Hindlimb muscle (tissue), 1 donor: ENCODE measurements around the gene DPYSL3. TPM values are rescaled to one million over a fixed set of nuclear protein-coding genes. Genes with fewer than 3 reads are reported as not detected.
"Not testable (repeated sequence)": the region's sequence is repeated elsewhere in the genome, so short reads cannot be mapped to it uniquely, and the experiment has no call there.

Source experiments
- DNase-seq: peaks from one replicate; pipeline ENCODE4 v3.0.0-alpha.2; 2013
- polyA plus RNA-seq: library from polyadenylated mRNA; unstranded; fragments of 120-200 nt; gene quantifications from one replicate; pipeline ENCODE4 v1.2.1, GENCODE V29; 2013; ENCODE audit not compliant: insufficient read length

DPYSL3 gene
- 81.7 TPM for polyA plus RNA-seq

GRCh38 chr5:147509710-147510651, at the start of gene DPYSL3:
Gene DPYSL3 (minus strand): TSS chr5:147510068. CDS start chr5:147509858, 210 bp downstream.
- peak; percentile 83 for DNase-seq

- no peak for DNase-seq
Observed at GRCh38 chr5:147558826-147559225, 49.0 kb upstream of the DPYSL3 start.

GRCh38 chr5:147557876-147558745, 48.2 kb upstream of the DPYSL3 start:
- no peak for DNase-seq

GRCh38 chr5:147555176-147555575, 45.3 kb upstream of the DPYSL3 start:
- DNase-seq = no peak

GRCh38 chr5:147554261-147554817, 44.5 kb upstream of the DPYSL3 start:
- peak; percentile 91 for DNase-seq

GRCh38 chr5:147553817-147554216, 43.9 kb upstream of the DPYSL3 start:
- DNase-seq = not testable (repeated sequence)

GRCh38 chr5:147552897-147553296, 43.0 kb upstream of the DPYSL3 start:
- DNase-seq = no peak

GRCh38 chr5:147551677-147552076, 41.8 kb upstream of the DPYSL3 start:
- no peak for DNase-seq

GRCh38 chr5:147547730-147548129, 37.9 kb upstream of the DPYSL3 start:
- DNase-seq = no peak

- no peak for DNase-seq
Observed at GRCh38 chr5:147544556-147544955, 34.7 kb upstream of the DPYSL3 start.

GRCh38 chr5:147539053-147539452, 29.2 kb upstream of the DPYSL3 start:
- DNase-seq = no peak

- DNase-seq = no peak
Observed at GRCh38 chr5:147538236-147538635, 28.4 kb upstream of the DPYSL3 start.

- DNase-seq = peak; percentile 52
Observed at GRCh38 chr5:147534172-147534951, 24.5 kb upstream of the DPYSL3 start.

GRCh38 chr5:147532156-147532555, 22.3 kb upstream of the DPYSL3 start:
- DNase-seq = no peak

GRCh38 chr5:147530530-147531389, 20.9 kb upstream of the DPYSL3 start:
- DNase-seq = no peak

- DNase-seq = no peak
Observed at GRCh38 chr5:147523069-147523468, 13.2 kb upstream of the DPYSL3 start.

GRCh38 chr5:147522435-147522834, 12.6 kb upstream of the DPYSL3 start:
- DNase-seq = no peak

- DNase-seq = no peak
Observed at GRCh38 chr5:147520450-147520849, 10.6 kb upstream of the DPYSL3 start.

- no peak for DNase-seq
Observed at GRCh38 chr5:147519380-147519779, 9.5 kb upstream of the DPYSL3 start.

- DNase-seq = no peak
Observed at GRCh38 chr5:147517383-147517782, 7.5 kb upstream of the DPYSL3 start.

GRCh38 chr5:147515269-147515668, 5.4 kb upstream of the DPYSL3 start:
- no peak for DNase-seq
